Measurements from ENCODE around the gene C22orf23.

Gene C22orf23

GRCh38 chr22:37926358-37926757 lies 27.0 kb downstream of the C22orf23 start:
- no peak overlapping the region for H3K4me3 ChIP-seq (ENCODE audit: low read depth, low read length)
- no peak for TF ChIP-seq CTCF (IDR thresholded peaks at IDR 0.05; ENCODE audit: low read depth, low read length)

DNA sequence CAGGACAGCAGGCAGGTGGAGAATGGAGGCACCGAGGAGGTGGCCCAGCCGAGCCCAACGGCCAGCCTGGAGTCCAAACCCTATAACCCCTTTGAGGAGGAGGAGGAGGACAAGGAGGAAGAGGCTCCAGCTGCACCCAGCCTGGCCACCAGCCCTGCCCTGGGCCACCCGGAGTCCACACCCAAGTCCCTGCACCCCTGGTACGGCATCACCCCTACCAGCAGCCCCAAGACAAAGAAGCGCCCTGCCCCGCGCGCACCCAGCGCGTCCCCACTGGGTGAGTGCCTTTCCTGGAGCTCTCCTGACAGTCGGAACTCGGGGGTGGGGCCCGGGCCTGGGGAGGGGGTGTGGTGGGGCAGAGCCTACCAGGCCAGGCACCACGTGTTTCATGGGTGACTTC lies 27.6 kb downstream of the C22orf23 start:
- no peak for TF ChIP-seq CTCF (IDR thresholded peaks at IDR 0.05; ENCODE audit: low read depth, low read length)
- no peak overlapping the region for H3K4me3 ChIP-seq (ENCODE audit: low read depth, low read length)

- no peak for TF ChIP-seq CTCF (IDR thresholded peaks at IDR 0.05; ENCODE audit: low read depth, low read length)
- no peak overlapping the region for H3K4me3 ChIP-seq (ENCODE audit: low read depth, low read length)
Observed at GRCh38 chr22:37925330-37925729, 28.1 kb downstream of the C22orf23 start.

DNA sequence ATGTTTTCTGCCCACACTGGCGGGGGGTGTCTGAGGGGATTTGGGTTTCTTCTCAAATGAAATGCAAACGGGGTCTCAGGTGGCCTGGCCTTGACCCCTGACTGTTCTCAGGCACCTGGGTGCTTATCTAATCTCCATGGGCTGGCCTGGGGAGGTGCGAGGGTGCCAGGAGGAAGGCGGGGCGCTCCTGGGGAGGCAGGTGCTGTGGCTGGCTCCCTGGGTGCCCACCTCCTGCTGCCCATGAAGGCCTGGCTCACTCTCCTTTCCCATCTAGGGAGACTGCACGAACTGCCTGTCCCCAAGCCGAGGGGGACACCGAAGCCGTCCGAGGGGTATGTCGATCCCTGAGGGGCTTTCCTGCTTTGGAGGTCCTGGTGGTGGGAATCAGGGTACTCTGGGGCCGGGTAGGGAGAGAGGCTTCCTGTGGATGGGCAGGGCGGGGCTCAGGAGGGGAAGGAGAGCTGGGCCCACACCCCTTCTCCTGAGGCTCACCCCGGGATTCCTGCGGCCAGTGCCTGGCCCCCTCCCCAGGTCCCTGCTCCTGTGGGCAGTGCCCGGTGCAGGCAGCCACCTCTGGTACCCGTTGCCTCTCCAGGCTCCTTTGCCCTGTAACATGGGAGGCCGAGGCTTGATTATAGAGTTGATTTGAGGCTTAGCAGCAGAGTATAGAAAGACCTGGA lies 28.9 kb downstream of the C22orf23 start:
- no peak for TF ChIP-seq CTCF (IDR thresholded peaks at IDR 0.05; ENCODE audit: low read depth, low read length)
- H3K4me3 ChIP-seq (ENCODE audit: low read depth, low read length), result no peak overlapping the region

GRCh38 chr22:37923927-37924326 lies 29.5 kb downstream of the C22orf23 start:
- no peak for TF ChIP-seq CTCF (IDR thresholded peaks at IDR 0.05; ENCODE audit: low read depth, low read length)
- no peak overlapping the region for H3K4me3 ChIP-seq (ENCODE audit: low read depth, low read length)

DNA sequence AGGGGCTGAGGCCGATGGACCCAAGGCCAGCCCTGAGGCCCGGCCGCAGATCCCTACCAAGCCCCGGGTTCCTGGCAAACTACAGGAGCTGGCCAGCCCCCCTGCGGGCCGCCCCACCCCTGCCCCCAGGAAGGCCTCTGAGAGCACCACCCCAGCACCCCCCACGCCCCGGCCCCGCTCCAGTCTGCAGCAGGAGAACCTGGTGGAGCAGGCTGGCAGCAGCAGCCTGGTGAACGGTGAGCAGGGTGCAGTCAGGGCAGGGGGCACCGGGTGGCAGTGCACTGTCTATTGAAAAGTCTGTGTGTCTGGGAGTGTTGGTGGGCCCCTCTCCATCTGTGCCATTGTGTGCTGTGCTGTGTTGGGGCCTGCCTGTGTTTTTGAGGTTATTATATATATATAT lies 31.2 kb downstream of the C22orf23 start:
- no peak for TF ChIP-seq CTCF (IDR thresholded peaks at IDR 0.05; ENCODE audit: low read depth, low read length)
- no peak overlapping the region for H3K4me3 ChIP-seq (ENCODE audit: low read depth, low read length)

DNA sequence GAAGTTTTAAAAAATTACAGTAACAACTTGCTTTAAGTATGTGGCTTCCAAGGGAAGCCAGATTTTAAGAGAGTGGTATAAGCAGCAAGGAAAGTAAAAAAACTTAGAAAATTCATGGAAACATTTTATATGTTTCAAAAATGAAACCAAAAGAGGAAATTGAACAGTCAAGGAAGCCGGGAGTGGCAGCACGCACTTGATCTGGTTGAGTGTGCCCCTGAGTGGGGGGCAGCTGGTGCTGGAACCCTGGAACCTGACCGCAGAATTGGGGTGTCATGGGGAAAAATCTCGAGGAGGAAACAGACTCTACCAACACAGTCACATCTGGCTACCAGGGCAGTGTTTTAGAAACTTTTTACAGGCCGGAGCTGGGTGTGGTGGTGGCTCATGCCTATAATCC lies 33.3 kb downstream of the C22orf23 start:
- TF ChIP-seq CTCF (IDR thresholded peaks at IDR 0.05; ENCODE audit: low read depth, low read length), result no peak
- H3K4me3 ChIP-seq (ENCODE audit: low read depth, low read length), result no peak overlapping the region
